Measurements from ENCODE around the gene PPM1B. TPM values are rescaled to one million over a fixed set of nuclear protein-coding genes. Genes with fewer than 3 reads are reported as not detected.

Gene PPM1B
- total and polyA plus RNA-seq, 2 of the 13 experiments (the other 11 are each of a cell fraction or from before 2014, with no cell fraction given) = 24.4 to 25.0 TPM

- TF ChIP-seq, protein P1, sequence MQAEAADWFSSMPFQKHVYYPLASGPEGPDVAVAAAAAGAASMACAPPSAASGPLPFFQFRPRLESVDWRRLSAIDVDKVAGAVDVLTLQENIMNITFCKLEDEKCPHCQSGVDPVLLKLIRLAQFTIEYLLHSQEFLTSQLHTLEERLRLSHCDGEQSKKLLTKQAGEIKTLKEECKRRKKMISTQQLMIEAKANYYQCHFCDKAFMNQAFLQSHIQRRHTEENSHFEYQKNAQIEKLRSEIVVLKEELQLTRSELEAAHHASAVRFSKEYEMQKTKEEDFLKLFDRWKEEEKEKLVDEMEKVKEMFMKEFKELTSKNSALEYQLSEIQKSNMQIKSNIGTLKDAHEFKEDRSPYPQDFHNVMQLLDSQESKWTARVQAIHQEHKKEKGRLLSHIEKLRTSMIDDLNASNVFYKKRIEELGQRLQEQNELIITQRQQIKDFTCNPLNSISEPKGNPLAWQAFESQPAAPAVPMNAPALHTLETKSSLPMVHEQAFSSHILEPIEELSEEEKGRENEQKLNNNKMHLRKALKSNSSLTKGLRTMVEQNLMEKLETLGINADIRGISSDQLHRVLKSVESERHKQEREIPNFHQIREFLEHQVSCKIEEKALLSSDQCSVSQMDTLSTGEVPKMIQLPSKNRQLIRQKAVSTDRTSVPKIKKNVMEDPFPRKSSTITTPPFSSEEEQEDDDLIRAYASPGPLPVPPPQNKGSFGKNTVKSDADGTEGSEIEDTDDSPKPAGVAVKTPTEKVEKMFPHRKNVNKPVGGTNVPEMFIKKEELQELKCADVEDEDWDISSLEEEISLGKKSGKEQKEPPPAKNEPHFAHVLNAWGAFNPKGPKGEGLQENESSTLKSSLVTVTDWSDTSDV (CRISPR knock-in tag; IDR thresholded peaks at IDR 0.05) = no peak
- TF ChIP-seq ZNF556 (CRISPR knock-in tag; IDR thresholded peaks at IDR 0.05; ENCODE audit: borderline replicate concordance) (no peak), RARA (CRISPR knock-in tag; IDR thresholded peaks at IDR 0.05) (no peak), ZNF790 (CRISPR knock-in tag; IDR thresholded peaks at IDR 0.05; ENCODE audit: borderline replicate concordance) (no peak), ZNF780A (CRISPR knock-in tag; IDR thresholded peaks at IDR 0.05) (no peak), KDM3A (CRISPR knock-in tag; IDR thresholded peaks at IDR 0.05; ENCODE audit: low read depth) (0 out of 2 replicates have a peak, but pooled peaks have one; percentile 33), TBP (CRISPR knock-in tag; IDR thresholded peaks at IDR 0.05) (no peak), ZNF766 (CRISPR knock-in tag; IDR thresholded peaks at IDR 0.05; ENCODE audit: borderline replicate concordance) (no peak), CREB1 (IDR thresholded peaks at IDR 0.05) (peak; percentile 86), CREB1 (CRISPR knock-in tag; IDR thresholded peaks at IDR 0.05) (peak; percentile 95), GABPA (IDR thresholded peaks at IDR 0.05; ENCODE audit: low read depth, low read length) (no peak; the same call in 1 of the 2 replicates), GABPA (CRISPR knock-in tag; IDR thresholded peaks at IDR 0.05; ENCODE audit: low read depth) (peak; percentile 63; the same call in 1 of the 2 replicates), PHB2 (IDR thresholded peaks at IDR 0.05; ENCODE audit: partially characterized antibody) (no peak), ZNF264 (CRISPR knock-in tag; IDR thresholded peaks at IDR 0.05) (peak; percentile 65), ZNF530 (CRISPR knock-in tag; IDR thresholded peaks at IDR 0.05; ENCODE audit: low read depth) (no peak), FOXK2 (IDR thresholded peaks at IDR 0.05) (peak; percentile 82; the same call in 1 of the 2 replicates), ZBTB7A (CRISPR knock-in tag; IDR thresholded peaks at IDR 0.05) (no peak), ZNF75D (CRISPR knock-in tag; IDR thresholded peaks at IDR 0.05; ENCODE audit: borderline replicate concordance) (no peak), NAIF1 (CRISPR knock-in tag; IDR thresholded peaks at IDR 0.05; ENCODE audit: borderline replicate concordance) (peak; percentile 80; the same call in 1 of the 2 replicates), SP2 (CRISPR knock-in tag; IDR thresholded peaks at IDR 0.05) (peak; percentile 88), MYC (CRISPR knock-in tag; IDR thresholded peaks at IDR 0.05; ENCODE audit: borderline replicate concordance) (peak; percentile 40; the same call in 1 of the 2 replicates), ZNF709 (CRISPR knock-in tag; IDR thresholded peaks at IDR 0.05) (0 out of 2 replicates have a peak, but pooled peaks have one; percentile 69)
- TF ChIP-seq, protein P2, sequence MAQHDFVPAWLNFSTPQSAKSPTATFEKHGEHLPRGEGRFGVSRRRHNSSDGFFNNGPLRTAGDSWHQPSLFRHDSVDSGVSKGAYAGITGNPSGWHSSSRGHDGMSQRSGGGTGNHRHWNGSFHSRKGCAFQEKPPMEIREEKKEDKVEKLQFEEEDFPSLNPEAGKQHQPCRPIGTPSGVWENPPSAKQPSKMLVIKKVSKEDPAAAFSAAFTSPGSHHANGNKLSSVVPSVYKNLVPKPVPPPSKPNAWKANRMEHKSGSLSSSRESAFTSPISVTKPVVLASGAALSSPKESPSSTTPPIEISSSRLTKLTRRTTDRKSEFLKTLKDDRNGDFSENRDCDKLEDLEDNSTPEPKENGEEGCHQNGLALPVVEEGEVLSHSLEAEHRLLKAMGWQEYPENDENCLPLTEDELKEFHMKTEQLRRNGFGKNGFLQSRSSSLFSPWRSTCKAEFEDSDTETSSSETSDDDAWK (CRISPR knock-in tag; IDR thresholded peaks at IDR 0.05) = no peak
- TF ChIP-seq, protein P3, sequence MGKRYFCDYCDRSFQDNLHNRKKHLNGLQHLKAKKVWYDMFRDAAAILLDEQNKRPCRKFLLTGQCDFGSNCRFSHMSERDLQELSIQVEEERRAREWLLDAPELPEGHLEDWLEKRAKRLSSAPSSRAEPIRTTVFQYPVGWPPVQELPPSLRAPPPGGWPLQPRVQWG (CRISPR knock-in tag; IDR thresholded peaks at IDR 0.05; ENCODE audit: borderline replicate concordance, low read depth) = no peak
- TF ChIP-seq, protein P4, sequence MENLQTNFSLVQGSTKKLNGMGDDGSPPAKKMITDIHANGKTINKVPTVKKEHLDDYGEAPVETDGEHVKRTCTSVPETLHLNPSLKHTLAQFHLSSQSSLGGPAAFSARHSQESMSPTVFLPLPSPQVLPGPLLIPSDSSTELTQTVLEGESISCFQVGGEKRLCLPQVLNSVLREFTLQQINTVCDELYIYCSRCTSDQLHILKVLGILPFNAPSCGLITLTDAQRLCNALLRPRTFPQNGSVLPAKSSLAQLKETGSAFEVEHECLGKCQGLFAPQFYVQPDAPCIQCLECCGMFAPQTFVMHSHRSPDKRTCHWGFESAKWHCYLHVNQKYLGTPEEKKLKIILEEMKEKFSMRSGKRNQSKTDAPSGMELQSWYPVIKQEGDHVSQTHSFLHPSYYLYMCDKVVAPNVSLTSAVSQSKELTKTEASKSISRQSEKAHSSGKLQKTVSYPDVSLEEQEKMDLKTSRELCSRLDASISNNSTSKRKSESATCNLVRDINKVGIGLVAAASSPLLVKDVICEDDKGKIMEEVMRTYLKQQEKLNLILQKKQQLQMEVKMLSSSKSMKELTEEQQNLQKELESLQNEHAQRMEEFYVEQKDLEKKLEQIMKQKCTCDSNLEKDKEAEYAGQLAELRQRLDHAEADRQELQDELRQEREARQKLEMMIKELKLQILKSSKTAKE (CRISPR knock-in tag; IDR thresholded peaks at IDR 0.05; ENCODE audit: borderline replicate concordance) = no peak
These were observed 581 bp upstream of the PPM1B start (continued) for GRCh38 chr2:44167908-44168680.
